GM19238 (cell line): ENCODE measurements around the gene MKRN3.

Experiments
- DNase-seq: peaks from one replicate; pipeline ENCODE4 v3.0.0; 2011; ENCODE audit warnings: low spot score; ENCODE audit not compliant: insufficient read length

The MKRN3 gene

GRCh38 chr15:23565395-23566070 lies at the start of gene MKRN3:
TSS of gene MKRN3 (plus strand) at chr15:23565674. CDS start at chr15:23565783, 109 bp downstream.
- DNase-seq = no peak

GRCh38 chr15:23516866-23517265 lies 48.6 kb upstream of the MKRN3 start:
- DNase-seq = no peak

- no peak for DNase-seq
These were observed 47.4 kb upstream of the MKRN3 start for GRCh38 chr15:23518104-23518503.

- no peak for DNase-seq
These were observed 40.7 kb upstream of the MKRN3 start for GRCh38 chr15:23524816-23525215.

- no peak for DNase-seq
These were observed 35.6 kb upstream of the MKRN3 start for GRCh38 chr15:23529891-23530290.

- DNase-seq = no peak
These were observed 33.5 kb upstream of the MKRN3 start for GRCh38 chr15:23532024-23532423.

GRCh38 chr15:23536659-23537058 lies 28.8 kb upstream of the MKRN3 start:
- DNase-seq = no peak

GRCh38 chr15:23538648-23539047 lies 26.8 kb upstream of the MKRN3 start:
- DNase-seq = no peak

- no peak for DNase-seq
These were observed 25.6 kb upstream of the MKRN3 start for GRCh38 chr15:23539892-23540291.

GRCh38 chr15:23546158-23546557 lies 19.3 kb upstream of the MKRN3 start:
- DNase-seq = no peak

GRCh38 chr15:23548071-23548470 lies 17.4 kb upstream of the MKRN3 start:
- DNase-seq = no peak

- DNase-seq = no peak
These were observed 3.6 kb upstream of the MKRN3 start for GRCh38 chr15:23561914-23562313.

GRCh38 chr15:23564821-23565394 lies 566 bp upstream of the MKRN3 start:
- DNase-seq = no peak

- DNase-seq = no peak
These were observed 639 bp downstream of the MKRN3 start for GRCh38 chr15:23566071-23566554.

- DNase-seq = no peak
These were observed 1.2 kb downstream of the MKRN3 start for GRCh38 chr15:23566651-23567050.

- DNase-seq = no peak
These were observed 2.4 kb downstream of the MKRN3 start for GRCh38 chr15:23567921-23568320.

GRCh38 chr15:23569151-23569925 lies 3.9 kb downstream of the MKRN3 start:
- DNase-seq = no peak

GRCh38 chr15:23570486-23570885 lies 5.0 kb downstream of the MKRN3 start:
- no peak for DNase-seq

GRCh38 chr15:23572844-23573243 lies 7.4 kb downstream of the MKRN3 start:
- DNase-seq = no peak

- no peak for DNase-seq
These were observed 9.3 kb downstream of the MKRN3 start for GRCh38 chr15:23574742-23575141.

- DNase-seq = no peak
These were observed 10.6 kb downstream of the MKRN3 start for GRCh38 chr15:23576061-23576460.

- no peak for DNase-seq
These were observed 13.2 kb downstream of the MKRN3 start for GRCh38 chr15:23578521-23579150.
